ENCODE results near the gene ANKRD33. TPM values are rescaled to one million over a fixed set of nuclear protein-coding genes. Genes with fewer than 3 reads are reported as not detected.

ANKRD33 gene
- total RNA-seq, 1 experiment from 2014 or later = not detected

DNA sequence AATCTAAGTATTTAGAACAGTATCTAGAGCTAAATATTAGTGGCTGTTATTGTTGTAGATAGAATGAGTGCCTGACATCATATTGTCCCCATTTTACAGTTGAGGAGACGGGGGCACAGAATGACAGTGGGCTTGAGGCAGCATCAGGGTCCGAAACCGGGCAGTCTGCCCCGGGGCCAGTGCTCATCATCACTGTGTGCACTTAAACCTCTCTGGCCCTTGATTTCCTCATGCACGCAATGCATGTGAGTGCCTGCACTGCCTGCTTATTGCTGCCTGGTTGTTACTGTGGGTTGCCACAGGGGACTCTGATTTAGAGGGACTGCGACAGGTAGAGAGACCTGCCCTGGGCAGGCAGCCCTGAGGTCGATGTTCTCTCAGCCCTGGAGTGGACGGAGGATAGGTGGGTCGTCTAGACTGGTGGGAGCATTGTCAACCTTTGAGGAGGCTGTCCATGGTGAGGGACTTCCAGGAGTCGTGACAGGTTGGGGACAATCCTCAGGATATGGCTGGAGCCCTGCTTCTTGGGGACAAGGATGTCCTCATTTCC lies 29.2 kb downstream of the ANKRD33 start:
- BruUV-seq (replicated peaks) = no TSS peak
- no peak for DNase-seq
- no peaks in the 10 kb centered on the region for H3K36me3 Mint-ChIP-seq (ENCODE audit: insufficient read depth, unreplicated experiment)
- TF ChIP-seq, protein P1, sequence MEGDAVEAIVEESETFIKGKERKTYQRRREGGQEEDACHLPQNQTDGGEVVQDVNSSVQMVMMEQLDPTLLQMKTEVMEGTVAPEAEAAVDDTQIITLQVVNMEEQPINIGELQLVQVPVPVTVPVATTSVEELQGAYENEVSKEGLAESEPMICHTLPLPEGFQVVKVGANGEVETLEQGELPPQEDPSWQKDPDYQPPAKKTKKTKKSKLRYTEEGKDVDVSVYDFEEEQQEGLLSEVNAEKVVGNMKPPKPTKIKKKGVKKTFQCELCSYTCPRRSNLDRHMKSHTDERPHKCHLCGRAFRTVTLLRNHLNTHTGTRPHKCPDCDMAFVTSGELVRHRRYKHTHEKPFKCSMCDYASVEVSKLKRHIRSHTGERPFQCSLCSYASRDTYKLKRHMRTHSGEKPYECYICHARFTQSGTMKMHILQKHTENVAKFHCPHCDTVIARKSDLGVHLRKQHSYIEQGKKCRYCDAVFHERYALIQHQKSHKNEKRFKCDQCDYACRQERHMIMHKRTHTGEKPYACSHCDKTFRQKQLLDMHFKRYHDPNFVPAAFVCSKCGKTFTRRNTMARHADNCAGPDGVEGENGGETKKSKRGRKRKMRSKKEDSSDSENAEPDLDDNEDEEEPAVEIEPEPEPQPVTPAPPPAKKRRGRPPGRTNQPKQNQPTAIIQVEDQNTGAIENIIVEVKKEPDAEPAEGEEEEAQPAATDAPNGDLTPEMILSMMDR (IDR thresholded peaks at IDR 0.05; ENCODE audit: unreplicated experiment) = no peak
- H3K27ac Mint-ChIP-seq (ENCODE audit: unreplicated experiment) = no peak overlapping the region
- no peaks in the 10 kb centered on the region for H3K9me3 Mint-ChIP-seq (ENCODE audit: low read depth, unreplicated experiment)
- intact Hi-C loops (cut with micrococcal nuclease; ENCODE audit: unreplicated experiment) = no loop called here
- H3K4me1 Mint-ChIP-seq (ENCODE audit: low read depth, unreplicated experiment) = no peaks in the 10 kb centered on the region
- H3K4me3 Mint-ChIP-seq (ENCODE audit: low read depth, unreplicated experiment) = no peak overlapping the region
- H3K27me3 Mint-ChIP-seq (ENCODE audit: unreplicated experiment) = peaks cover 20% of the 10 kb centered on the region
- CTCF ChIA-PET = no interaction called here

DNA sequence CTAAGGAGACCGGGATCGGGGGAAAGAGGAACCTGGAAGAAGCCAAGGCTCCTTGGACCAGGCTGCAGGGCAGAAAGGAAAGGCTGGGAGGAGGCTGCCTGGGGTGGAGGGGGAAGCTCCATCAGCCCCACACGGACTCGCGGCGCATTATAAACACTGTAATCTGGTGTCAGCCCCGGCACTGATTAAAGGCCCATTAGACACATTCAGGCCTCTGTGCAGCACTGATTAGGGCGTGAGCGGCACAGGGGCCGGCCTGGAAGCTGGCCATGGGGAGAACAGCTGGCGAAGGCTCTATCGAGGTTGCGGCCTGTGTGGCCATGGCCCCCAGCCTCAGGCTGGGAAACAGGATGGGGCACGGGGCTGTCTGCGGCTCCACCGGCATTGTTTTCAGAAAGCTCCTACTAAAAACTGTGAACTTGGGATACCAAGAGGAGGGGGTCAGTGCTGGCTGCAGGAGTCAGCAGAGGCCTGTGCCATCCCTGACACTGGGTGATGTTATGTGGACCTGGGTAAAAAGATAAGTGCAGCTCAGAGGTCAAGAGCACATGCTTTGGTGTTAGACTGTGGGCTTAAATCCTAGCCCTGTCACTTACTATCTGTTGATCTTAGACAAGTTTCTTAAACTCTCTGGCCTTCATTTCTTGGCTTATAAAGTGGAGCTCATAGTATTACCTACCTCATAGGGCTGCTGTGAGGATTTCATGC lies 30.0 kb downstream of the ANKRD33 start:
- Mint-ChIP-seq H3K9me3 (ENCODE audit: low read depth, unreplicated experiment) (no peaks in the 10 kb centered on the region), H3K4me3 (ENCODE audit: low read depth, unreplicated experiment) (no peak overlapping the region), H3K4me1 (ENCODE audit: low read depth, unreplicated experiment) (no peaks in the 10 kb centered on the region), H3K27ac (ENCODE audit: unreplicated experiment) (no peak overlapping the region), H3K27me3 (ENCODE audit: unreplicated experiment) (peaks cover 13% of the 10 kb centered on the region), H3K36me3 (ENCODE audit: insufficient read depth, unreplicated experiment) (no peaks in the 10 kb centered on the region)
- no peak for DNase-seq
- BruUV-seq (replicated peaks) = no TSS peak
- TF ChIP-seq, protein P1 (IDR thresholded peaks at IDR 0.05; ENCODE audit: unreplicated experiment) = no peak
- intact Hi-C loops (cut with micrococcal nuclease; ENCODE audit: unreplicated experiment) = no loop called here
- CTCF ChIA-PET = no interaction called here

DNA sequence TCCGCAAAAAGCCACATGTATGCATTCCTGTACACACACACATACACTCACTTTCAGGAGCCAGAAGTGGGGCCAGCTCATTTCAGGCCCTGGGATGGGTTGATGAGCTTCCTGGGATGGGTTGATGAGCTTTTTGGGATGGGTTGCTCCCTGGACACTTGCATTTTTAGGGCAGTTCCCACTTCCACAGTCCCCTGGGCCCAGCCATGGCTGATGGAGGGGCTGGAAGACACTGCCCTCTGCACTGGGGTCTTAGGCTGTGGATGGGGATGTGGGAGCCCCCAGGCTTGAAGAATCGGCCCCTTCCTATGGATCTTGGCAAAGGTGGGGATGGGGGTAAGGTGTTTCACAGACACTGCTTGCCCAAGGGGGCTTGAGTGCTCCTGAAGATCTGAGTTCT lies 32.1 kb downstream of the ANKRD33 start:
- Mint-ChIP-seq H3K4me3 (ENCODE audit: low read depth, unreplicated experiment) (no peak overlapping the region), H3K9me3 (ENCODE audit: low read depth, unreplicated experiment) (no peaks in the 10 kb centered on the region), H3K27me3 (ENCODE audit: unreplicated experiment) (peaks cover 13% of the 10 kb centered on the region), H3K36me3 (ENCODE audit: insufficient read depth, unreplicated experiment) (no peaks in the 10 kb centered on the region), H3K4me1 (ENCODE audit: low read depth, unreplicated experiment) (no peaks in the 10 kb centered on the region), H3K27ac (ENCODE audit: unreplicated experiment) (no peak overlapping the region)
- intact Hi-C loops (cut with micrococcal nuclease; ENCODE audit: unreplicated experiment) = no loop called here
- CTCF ChIA-PET = no interaction called here
- no peak for DNase-seq
- TF ChIP-seq, protein P1 (IDR thresholded peaks at IDR 0.05; ENCODE audit: unreplicated experiment) = no peak
- BruUV-seq (replicated peaks) = no TSS peak

DNA sequence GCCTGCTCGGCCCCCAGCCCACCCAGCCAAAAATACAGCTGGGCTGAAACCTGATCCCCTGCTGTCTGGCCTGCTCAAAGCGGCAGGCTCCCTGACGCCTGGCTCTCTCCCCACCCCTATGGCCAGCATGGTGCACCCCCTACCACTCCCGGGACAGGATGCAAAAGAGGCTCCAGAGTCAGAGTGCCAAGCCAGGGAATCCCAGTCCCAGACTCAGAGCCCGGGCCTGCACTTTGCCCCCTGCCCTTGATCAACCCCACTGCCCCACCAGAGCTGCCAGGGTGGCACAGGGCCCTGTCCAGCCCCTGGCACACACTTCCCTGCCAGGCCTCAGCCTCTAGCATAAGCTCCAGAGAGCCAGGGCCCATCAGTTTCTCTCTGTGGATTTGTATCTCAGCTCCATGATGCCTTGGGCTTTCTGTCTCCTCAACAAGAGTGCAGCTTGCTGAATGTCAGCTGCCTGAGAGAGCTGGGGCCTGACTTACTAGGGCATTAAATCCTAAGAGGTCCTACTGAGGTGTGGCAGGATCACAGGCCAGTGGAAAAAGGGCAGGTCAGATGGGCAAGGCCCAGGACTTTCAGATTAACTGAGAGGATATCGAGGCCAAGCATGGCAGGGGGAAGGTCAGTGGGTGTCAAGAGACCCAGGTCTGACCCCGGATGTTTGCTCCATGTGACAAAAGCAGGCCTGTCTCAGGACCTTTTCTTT lies 33.3 kb downstream of the ANKRD33 start:
- Mint-ChIP-seq H3K4me3 (ENCODE audit: low read depth, unreplicated experiment) (no peak overlapping the region), H3K4me1 (ENCODE audit: low read depth, unreplicated experiment) (no peaks in the 10 kb centered on the region), H3K9me3 (ENCODE audit: low read depth, unreplicated experiment) (no peaks in the 10 kb centered on the region), H3K36me3 (ENCODE audit: insufficient read depth, unreplicated experiment) (no peaks in the 10 kb centered on the region), H3K27ac (ENCODE audit: unreplicated experiment) (no peak overlapping the region), H3K27me3 (ENCODE audit: unreplicated experiment) (peaks cover 13% of the 10 kb centered on the region)
- CTCF ChIA-PET = no interaction called here
- intact Hi-C loops (cut with micrococcal nuclease; ENCODE audit: unreplicated experiment) = no loop called here
- TF ChIP-seq, protein P1 (IDR thresholded peaks at IDR 0.05; ENCODE audit: unreplicated experiment) = no peak
- BruUV-seq (replicated peaks) = no TSS peak
- no peak for DNase-seq
